ENCODE results near the gene ZNF19.
"Not testable (repeated sequence)": the region's sequence is repeated elsewhere in the genome, so short reads cannot be mapped to it uniquely, and the experiment has no call there.

The ZNF19 gene

DNA sequence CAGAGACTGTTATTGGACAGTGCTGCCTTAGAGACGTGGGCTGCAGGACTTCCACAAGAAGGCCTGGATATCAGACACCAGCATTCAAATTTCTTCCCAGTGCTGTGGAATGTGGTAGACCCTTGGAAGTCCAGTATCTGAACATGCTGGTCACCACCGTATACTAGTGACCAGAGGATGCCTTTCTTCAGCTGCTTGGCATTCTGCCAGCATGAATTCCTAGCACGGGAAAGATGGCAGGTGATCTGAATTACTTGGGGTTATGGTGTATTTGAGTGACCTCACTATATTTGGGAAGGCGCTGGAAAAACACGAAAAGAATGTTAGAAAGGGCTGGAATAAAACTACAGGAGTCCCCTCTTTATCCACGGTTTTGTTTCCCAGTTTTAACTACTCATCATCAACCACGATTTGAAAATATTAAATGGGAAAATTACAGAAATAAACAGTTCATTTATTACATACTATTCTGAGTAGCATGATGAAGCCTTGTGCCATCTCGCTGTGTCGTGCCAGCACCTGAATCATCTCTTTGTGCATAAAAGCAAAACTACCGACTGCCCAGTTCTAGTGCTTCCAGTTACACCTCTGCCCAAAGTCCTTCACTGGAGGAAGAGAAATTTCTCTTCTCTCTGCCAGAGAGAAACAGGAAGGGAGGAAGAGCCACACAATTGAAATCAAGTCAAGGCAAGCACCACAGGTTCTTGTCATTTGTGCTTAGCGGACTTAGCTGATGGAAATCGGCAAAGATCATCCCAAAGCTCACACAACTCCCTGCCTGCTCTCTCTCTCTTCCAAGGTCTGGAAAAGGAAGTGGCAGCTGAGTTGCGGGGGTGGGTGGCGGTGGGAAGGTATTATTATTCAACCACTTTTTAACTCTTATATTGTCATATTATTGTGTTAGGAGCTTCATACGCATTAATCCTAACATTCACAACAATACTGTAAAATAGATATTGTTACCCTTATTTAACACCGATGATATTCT lies 35.7 kb upstream of the ZNF19 start:
- no peak for DNase-seq (ENCODE audit: extremely low read depth, low read depth)
- TF ChIP-seq, protein P1, sequence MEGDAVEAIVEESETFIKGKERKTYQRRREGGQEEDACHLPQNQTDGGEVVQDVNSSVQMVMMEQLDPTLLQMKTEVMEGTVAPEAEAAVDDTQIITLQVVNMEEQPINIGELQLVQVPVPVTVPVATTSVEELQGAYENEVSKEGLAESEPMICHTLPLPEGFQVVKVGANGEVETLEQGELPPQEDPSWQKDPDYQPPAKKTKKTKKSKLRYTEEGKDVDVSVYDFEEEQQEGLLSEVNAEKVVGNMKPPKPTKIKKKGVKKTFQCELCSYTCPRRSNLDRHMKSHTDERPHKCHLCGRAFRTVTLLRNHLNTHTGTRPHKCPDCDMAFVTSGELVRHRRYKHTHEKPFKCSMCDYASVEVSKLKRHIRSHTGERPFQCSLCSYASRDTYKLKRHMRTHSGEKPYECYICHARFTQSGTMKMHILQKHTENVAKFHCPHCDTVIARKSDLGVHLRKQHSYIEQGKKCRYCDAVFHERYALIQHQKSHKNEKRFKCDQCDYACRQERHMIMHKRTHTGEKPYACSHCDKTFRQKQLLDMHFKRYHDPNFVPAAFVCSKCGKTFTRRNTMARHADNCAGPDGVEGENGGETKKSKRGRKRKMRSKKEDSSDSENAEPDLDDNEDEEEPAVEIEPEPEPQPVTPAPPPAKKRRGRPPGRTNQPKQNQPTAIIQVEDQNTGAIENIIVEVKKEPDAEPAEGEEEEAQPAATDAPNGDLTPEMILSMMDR (IDR thresholded peaks at IDR 0.05; ENCODE audit: low read depth, low read length): no peak

DNA sequence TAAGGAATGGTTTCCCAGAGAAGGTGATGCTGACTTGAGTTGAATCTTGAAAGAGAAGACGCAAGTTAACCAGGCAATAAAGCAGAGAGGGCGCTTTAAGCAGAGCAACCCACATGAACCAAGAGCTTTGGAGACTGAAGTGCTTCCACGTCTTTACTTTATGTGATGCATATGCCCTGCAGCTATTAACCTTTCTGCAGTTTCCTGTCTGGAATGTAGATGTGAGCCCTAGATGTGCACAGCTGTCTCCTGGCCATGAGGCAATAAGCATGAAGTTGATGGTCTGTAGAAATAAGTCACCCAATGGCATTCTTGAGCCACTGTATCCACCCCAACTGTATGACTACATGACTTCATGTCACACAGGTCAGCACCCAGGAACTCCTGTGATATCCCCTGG lies 31.4 kb upstream of the ZNF19 start:
- TF ChIP-seq, protein P1 (IDR thresholded peaks at IDR 0.05; ENCODE audit: low read depth, low read length): no peak
- DNase-seq (ENCODE audit: extremely low read depth, low read depth): no peak

DNA sequence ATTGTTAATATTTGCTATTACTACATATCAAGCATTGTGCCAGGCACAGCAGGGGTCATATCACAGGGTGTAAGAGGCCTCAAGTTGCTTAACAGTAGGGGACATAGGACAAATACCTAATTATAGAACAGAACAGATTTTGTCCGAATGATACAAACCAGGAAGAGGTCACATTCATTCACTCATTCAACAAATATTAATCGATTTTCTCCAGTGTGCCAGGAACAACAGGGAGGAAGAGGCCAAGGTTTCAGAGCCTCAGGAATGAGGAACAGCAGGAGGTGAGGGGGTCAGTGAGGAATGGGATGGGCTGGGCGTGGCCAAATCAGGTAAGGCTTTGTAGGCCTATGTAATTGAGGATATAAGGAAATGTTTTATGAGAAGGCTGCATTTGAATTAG lies 25.9 kb upstream of the ZNF19 start:
- DNase-seq (ENCODE audit: extremely low read depth, low read depth): no peak
- TF ChIP-seq, protein P1 (IDR thresholded peaks at IDR 0.05; ENCODE audit: low read depth, low read length): no peak

DNA sequence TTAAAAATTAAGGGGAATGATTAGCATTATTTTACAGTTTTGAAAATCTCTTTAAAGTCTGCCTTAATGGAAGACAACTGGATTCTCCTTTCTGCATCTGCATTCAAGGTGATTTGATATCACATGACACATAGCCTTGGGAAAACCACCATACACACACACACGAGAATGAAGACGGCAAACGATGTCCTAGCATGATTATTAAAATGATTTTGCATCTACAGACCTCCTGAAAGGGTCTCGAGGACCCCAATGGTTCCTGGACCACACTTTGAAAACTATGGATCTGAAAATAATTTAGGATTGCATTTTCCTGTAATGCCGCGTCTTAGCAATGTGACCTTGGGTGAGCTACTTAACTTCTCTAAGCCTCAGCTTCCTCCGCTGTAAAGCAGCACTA lies 25.4 kb upstream of the ZNF19 start:
- DNase-seq (ENCODE audit: extremely low read depth, low read depth): no peak
- TF ChIP-seq, protein P1 (IDR thresholded peaks at IDR 0.05; ENCODE audit: low read depth, low read length): no peak

DNA sequence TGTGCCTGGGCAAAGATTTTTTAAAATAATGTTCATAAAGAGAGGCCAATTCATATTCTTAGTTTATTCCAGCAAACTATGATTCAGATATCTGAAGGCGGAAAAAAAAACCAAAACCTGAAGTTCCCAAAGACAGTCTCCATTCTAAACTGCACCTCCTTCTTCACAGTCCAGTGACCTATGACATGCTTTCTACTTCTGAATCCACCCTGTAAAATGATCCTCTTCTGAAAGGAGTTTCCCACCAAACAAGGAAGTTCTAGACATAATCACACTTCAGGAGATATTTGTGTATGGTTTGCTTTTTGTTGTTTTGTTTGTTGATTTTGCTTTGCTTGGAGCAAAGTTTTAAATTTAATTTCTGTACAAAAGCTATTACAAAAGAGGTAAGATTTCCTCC lies 24.2 kb upstream of the ZNF19 start:
- TF ChIP-seq, protein P1 (IDR thresholded peaks at IDR 0.05; ENCODE audit: low read depth, low read length): no peak
- DNase-seq (ENCODE audit: extremely low read depth, low read depth): no peak

DNA sequence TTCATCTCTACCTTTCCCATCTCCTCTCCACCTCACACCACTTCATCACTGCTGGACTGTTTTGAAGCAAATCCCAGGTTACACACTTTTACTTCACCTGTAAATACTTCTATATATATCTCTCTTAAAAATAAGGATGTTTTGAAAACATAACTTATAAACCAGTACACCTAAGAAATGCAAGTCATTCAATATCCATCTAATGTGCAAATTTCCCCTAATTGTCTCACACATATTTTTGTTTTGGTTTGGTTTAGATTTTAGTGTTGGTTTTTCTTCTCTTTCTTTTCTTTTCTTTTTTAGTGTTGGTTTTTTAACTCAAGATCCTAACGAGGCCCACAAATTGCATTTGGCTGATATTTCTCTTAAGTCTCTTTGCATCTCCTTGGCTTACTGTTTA lies 17.9 kb upstream of the ZNF19 start:
- TF ChIP-seq, protein P1 (IDR thresholded peaks at IDR 0.05; ENCODE audit: low read depth, low read length): no peak
- no peak for DNase-seq (ENCODE audit: extremely low read depth, low read depth)

DNA sequence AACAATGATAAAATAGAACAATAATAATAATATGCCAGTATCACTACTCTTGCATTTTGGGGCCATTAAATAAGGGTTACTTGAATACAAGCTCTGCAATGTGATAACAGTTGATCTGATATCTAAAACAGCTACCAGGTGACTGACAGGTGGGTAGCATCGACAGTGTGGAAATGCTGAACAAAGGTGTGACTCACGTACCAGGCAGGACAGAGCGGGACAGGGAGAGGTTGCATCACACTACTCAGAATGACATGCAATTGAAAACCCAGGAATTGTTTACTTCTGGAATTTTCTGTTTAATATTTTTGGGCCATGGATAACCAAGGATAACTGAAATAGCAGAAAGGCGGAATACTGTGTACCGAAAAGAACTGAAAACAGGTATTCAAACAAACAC lies 15.8 kb upstream of the ZNF19 start:
- no peak for DNase-seq (ENCODE audit: extremely low read depth, low read depth)
- TF ChIP-seq, protein P1 (IDR thresholded peaks at IDR 0.05; ENCODE audit: low read depth, low read length): no peak

DNA sequence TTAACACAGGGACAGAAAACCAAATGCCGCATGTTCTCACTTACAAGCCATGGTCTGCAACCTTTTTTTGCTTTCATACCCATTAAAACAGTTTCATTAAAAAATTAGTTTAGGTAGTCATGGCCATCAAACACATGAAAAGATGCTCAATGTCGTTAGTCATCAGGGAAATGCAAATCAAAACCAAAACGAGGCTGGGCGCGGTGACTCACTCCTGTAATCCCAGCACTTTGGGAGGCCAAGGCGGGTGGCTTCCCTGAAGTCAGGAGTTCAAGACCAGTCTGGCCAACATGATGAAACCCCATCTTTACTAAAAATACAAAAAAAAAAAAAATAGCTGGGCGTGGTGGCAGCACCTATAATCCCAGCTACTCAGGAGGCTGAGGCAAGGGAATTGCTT lies 14.9 kb upstream of the ZNF19 start:
- DNase-seq (ENCODE audit: extremely low read depth, low read depth): not testable (repeated sequence)

All from AG09319 (cell line).